Ovary (tissue), 3 donors: ENCODE measurements around the gene HIP1.

Experiments used
- CTCF ChIP-seq, 3 donors: fragments of 450-650 bp in 2 of 3; fragments of 200-600 bp in 1 of 3; IDR thresholded peaks; one replicate each; pipeline versions ENCODE4 v1.5.1 to v1.8.0; 2016 to 2022; ENCODE audit warnings: antibody characterized with exemption in 3 of 3, mild to moderate bottlenecking in 1 of 3
- EP300 ChIP-seq: sonication (generic); formaldehyde crosslinking; IDR thresholded peaks from one replicate; pipeline ENCODE4 v1.6.1; 2017; ENCODE audit warnings: antibody characterized with exemption
- POLR2A ChIP-seq: fragments of 450-650 bp; IDR thresholded peaks from one replicate; pipeline ENCODE4 v1.6.1; 2017; ENCODE audit warnings: antibody characterized with exemption, mild to moderate bottlenecking, moderate library complexity
- donor health status: DM: no; HTN: no; CAD: no.

- TF ChIP-seq CTCF (IDR thresholded peaks at IDR 0.05) (no peak), EP300 (no peak), POLR2A (no peak)
Observed at GRCh38 chr7:75616421-75617167, 122.1 kb downstream of the HIP1 start.
